Measurements from ENCODE around the gene ZC3H18. TPM values are rescaled to one million over a fixed set of nuclear protein-coding genes. Genes with fewer than 3 reads are reported as not detected.

Gene ZC3H18
- polyA plus RNA-seq, 1 donor from 2014 or later = 12.8 TPM

DNA sequence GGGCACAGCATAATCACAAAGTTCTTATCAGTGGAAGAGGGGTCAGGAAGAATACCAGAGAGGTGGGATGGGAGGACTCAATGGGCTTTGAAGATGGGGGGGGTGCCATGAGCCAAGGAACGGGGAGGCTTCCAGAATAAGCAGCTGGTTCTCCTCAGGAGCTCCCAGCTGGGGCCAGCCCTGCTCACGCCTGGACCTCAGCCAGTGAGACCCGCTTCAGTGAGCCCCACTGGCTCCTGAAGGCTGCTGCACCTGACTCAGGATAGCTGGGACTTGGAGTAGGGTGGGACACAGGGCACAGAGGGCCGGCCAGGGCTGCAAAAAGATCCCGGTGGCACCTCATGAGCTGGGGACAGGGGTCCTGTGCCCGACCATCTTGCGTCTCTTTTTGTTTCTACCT, 24.4 kb upstream of the ZC3H18 start:
- no peaks in the 10 kb centered on the region for H3F3A ChIP-seq (ENCODE audit: insufficient read depth, low read length, poor library complexity, severe bottlenecking)
- H3K27me3 ChIP-seq (ENCODE audit: insufficient read depth, low read depth, low read length) = peaks cover 20% of the 10 kb centered on the region
- no peaks in the 10 kb centered on the region for H4K20me1 ChIP-seq (ENCODE audit: insufficient read depth)
- no peak overlapping the region for H3K9ac ChIP-seq (ENCODE audit: low read length)
- no peaks in the 10 kb centered on the region for H3K9me3 ChIP-seq (ENCODE audit: low read length)
- H3K4me2 ChIP-seq (ENCODE audit: low read length) = no peak overlapping the region
- H3K4me3 ChIP-seq (ENCODE audit: low read length) = no peak overlapping the region
- no peak overlapping the region for H3K27ac ChIP-seq (ENCODE audit: low read length)
- H2AFZ ChIP-seq (ENCODE audit: low read depth, low read length) = no peak overlapping the region
- H3K36me3 ChIP-seq (ENCODE audit: insufficient read depth, low read length) = no peaks in the 10 kb centered on the region
- no peaks in the 10 kb centered on the region for H3K9me2 ChIP-seq (ENCODE audit: insufficient read depth, low read length)
- TF ChIP-seq, protein P1, sequence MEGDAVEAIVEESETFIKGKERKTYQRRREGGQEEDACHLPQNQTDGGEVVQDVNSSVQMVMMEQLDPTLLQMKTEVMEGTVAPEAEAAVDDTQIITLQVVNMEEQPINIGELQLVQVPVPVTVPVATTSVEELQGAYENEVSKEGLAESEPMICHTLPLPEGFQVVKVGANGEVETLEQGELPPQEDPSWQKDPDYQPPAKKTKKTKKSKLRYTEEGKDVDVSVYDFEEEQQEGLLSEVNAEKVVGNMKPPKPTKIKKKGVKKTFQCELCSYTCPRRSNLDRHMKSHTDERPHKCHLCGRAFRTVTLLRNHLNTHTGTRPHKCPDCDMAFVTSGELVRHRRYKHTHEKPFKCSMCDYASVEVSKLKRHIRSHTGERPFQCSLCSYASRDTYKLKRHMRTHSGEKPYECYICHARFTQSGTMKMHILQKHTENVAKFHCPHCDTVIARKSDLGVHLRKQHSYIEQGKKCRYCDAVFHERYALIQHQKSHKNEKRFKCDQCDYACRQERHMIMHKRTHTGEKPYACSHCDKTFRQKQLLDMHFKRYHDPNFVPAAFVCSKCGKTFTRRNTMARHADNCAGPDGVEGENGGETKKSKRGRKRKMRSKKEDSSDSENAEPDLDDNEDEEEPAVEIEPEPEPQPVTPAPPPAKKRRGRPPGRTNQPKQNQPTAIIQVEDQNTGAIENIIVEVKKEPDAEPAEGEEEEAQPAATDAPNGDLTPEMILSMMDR (IDR thresholded peaks at IDR 0.05; ENCODE audit: poor library complexity, severe bottlenecking) = no peak
- no peak for TF ChIP-seq MXI1 (conservative IDR thresholded peaks at IDR 0.05; ENCODE audit: poor library complexity, severe bottlenecking)
- TF ChIP-seq TAF1 (IDR thresholded peaks at IDR 0.05; ENCODE audit: low read depth) = no peak
- TF ChIP-seq POLR2AphosphoS5 (IDR thresholded peaks at IDR 0.05) = no peak
- TF ChIP-seq, protein P2, sequence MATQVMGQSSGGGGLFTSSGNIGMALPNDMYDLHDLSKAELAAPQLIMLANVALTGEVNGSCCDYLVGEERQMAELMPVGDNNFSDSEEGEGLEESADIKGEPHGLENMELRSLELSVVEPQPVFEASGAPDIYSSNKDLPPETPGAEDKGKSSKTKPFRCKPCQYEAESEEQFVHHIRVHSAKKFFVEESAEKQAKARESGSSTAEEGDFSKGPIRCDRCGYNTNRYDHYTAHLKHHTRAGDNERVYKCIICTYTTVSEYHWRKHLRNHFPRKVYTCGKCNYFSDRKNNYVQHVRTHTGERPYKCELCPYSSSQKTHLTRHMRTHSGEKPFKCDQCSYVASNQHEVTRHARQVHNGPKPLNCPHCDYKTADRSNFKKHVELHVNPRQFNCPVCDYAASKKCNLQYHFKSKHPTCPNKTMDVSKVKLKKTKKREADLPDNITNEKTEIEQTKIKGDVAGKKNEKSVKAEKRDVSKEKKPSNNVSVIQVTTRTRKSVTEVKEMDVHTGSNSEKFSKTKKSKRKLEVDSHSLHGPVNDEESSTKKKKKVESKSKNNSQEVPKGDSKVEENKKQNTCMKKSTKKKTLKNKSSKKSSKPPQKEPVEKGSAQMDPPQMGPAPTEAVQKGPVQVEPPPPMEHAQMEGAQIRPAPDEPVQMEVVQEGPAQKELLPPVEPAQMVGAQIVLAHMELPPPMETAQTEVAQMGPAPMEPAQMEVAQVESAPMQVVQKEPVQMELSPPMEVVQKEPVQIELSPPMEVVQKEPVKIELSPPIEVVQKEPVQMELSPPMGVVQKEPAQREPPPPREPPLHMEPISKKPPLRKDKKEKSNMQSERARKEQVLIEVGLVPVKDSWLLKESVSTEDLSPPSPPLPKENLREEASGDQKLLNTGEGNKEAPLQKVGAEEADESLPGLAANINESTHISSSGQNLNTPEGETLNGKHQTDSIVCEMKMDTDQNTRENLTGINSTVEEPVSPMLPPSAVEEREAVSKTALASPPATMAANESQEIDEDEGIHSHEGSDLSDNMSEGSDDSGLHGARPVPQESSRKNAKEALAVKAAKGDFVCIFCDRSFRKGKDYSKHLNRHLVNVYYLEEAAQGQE (IDR thresholded peaks at IDR 0.05; ENCODE audit: borderline replicate concordance) = no peak
- TF ChIP-seq EP300 (conservative IDR thresholded peaks at IDR 0.05; ENCODE audit: poor library complexity, severe bottlenecking) = no peak
- no peak for TF ChIP-seq RAD21 (conservative IDR thresholded peaks at IDR 0.05)
- TF ChIP-seq EZH2 (IDR thresholded peaks at IDR 0.05; ENCODE audit: borderline replicate concordance, insufficient read depth, low read length, poor library complexity, severe bottlenecking) = no peak
- no peak for TF ChIP-seq SMC3 (conservative IDR thresholded peaks at IDR 0.05; ENCODE audit: poor library complexity)
- H3K79me2 ChIP-seq (replicated peaks; ENCODE audit: insufficient read depth, low read length) = no peaks in the 10 kb centered on the region

DNA sequence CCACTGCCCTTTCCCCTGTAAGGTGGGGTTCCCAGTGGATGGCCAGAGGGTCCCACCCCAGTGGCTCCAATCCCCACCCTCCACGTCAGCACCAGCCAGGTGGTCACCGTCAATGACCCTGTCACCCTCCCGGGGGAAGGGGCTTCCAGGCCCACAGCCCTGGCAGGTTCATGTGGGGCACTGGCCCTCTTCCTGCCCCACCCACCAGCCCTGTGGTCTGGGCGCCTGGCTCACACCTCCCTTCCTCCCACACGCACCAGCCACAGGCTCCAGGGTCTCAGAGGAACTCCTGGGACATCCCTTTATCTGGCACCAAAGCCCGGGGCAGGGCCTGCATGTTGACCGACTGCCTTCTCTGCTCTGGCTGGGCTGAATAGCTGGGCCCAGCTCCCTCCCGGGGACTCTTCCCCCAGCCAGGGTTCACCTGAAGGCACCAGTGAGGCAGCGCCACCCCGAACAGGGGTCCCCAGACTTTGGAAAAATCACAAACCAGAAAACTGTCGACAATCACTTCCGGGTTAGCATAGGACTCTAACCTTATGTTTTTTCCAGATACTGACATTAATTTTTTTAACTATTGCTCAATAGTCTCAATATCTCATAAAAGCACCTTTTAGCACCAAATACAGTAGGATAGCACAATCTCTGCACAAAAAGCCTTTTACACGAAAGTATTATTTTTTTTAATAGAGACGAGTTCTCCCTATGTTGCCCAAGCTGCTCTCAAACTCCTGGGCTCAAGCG, 21.9 kb upstream of the ZC3H18 start:
- no peaks in the 10 kb centered on the region for H3K9me3 ChIP-seq (ENCODE audit: low read length)
- H3K9ac ChIP-seq (ENCODE audit: low read length) = no peak overlapping the region
- no peaks in the 10 kb centered on the region for H4K20me1 ChIP-seq (ENCODE audit: insufficient read depth)
- no peaks in the 10 kb centered on the region for H3K9me2 ChIP-seq (ENCODE audit: insufficient read depth, low read length)
- H3K27ac ChIP-seq (ENCODE audit: low read length) = no peak overlapping the region
- no peaks in the 10 kb centered on the region for H3K36me3 ChIP-seq (ENCODE audit: insufficient read depth, low read length)
- no peaks in the 10 kb centered on the region for H3F3A ChIP-seq (ENCODE audit: insufficient read depth, low read length, poor library complexity, severe bottlenecking)
- no peak overlapping the region for H3K4me3 ChIP-seq (ENCODE audit: low read length)
- H3K79me2 ChIP-seq (replicated peaks; ENCODE audit: insufficient read depth, low read length) = no peaks in the 10 kb centered on the region
- H3K4me2 ChIP-seq (ENCODE audit: low read length) = no peak overlapping the region
- no peak for TF ChIP-seq EP300 (conservative IDR thresholded peaks at IDR 0.05; ENCODE audit: poor library complexity, severe bottlenecking)
- TF ChIP-seq SMC3 (conservative IDR thresholded peaks at IDR 0.05; ENCODE audit: poor library complexity) = no peak
- TF ChIP-seq, protein P1 (IDR thresholded peaks at IDR 0.05; ENCODE audit: poor library complexity, severe bottlenecking) = no peak
- TF ChIP-seq TAF1 (IDR thresholded peaks at IDR 0.05; ENCODE audit: low read depth) = no peak
- TF ChIP-seq RAD21 (conservative IDR thresholded peaks at IDR 0.05) = no peak
- TF ChIP-seq MXI1 (conservative IDR thresholded peaks at IDR 0.05; ENCODE audit: poor library complexity, severe bottlenecking) = no peak
- TF ChIP-seq, protein P2 (IDR thresholded peaks at IDR 0.05; ENCODE audit: borderline replicate concordance) = no peak
- TF ChIP-seq EZH2 (IDR thresholded peaks at IDR 0.05; ENCODE audit: borderline replicate concordance, insufficient read depth, low read length, poor library complexity, severe bottlenecking) = no peak
- no peak for TF ChIP-seq POLR2AphosphoS5 (IDR thresholded peaks at IDR 0.05)
- H3K27me3 ChIP-seq (ENCODE audit: insufficient read depth, low read depth, low read length) = peaks cover 20% of the 10 kb centered on the region
- H2AFZ ChIP-seq (ENCODE audit: low read depth, low read length) = no peak overlapping the region
